ENCODE measurements around the gene DICER1. TPM values are rescaled to one million over a fixed set of nuclear protein-coding genes. Genes with fewer than 3 reads are reported as not detected.

DICER1 gene
- polyA plus RNA-seq, 3 donors, result 26.5 to 38.4 (median 34.7) TPM

- Histone ChIP-seq H3K79me2 (ENCODE audit: insufficient read depth, low read length) (no peaks in the 10 kb centered on the region), H4K20me1 (ENCODE audit: insufficient read depth, low read length) (no peaks in the 10 kb centered on the region), H3K9me3 (replicated peaks in 1 of 2; ENCODE audit: control insufficient read depth in 1 of 2, insufficient read depth in 1 of 2, low read length in 2 of 2) (no peaks in the 10 kb centered on the region), H3K27ac (ENCODE audit: low read depth in 1 of 2, low read length in 2 of 2) (no peak overlapping the region), H3K4me3 (replicated peaks in 1 of 3; ENCODE audit: low read depth in 2 of 3, low read length in 3 of 3) (no peak overlapping the region), H3K27me3 (ENCODE audit: control insufficient read depth in 2 of 2, insufficient read depth in 2 of 2, low read length in 2 of 2) (no peaks in the 10 kb centered on the region), H3K4me2 (replicated peaks; ENCODE audit: extremely low read depth, low read length, poor library complexity, severe bottlenecking) (no peak overlapping the region), H3K36me3 (replicated peaks in 1 of 2; ENCODE audit: control insufficient read depth in 1 of 2, insufficient read depth in 2 of 2, low read length in 2 of 2) (no peaks in the 10 kb centered on the region), H3K9ac (ENCODE audit: insufficient read depth, low read length, poor library complexity, severe bottlenecking) (no peak overlapping the region), H3K4me1 (ENCODE audit: control insufficient read depth in 1 of 2, insufficient read depth in 2 of 2, low read length in 2 of 2) (no peaks in the 10 kb centered on the region), H2AFZ (ENCODE audit: insufficient read depth, low read depth, low read length, poor library complexity, severe bottlenecking) (no peak overlapping the region)
- Mint-ChIP-seq H3K36me3 (no peaks in the 10 kb centered on the region), H3K9me3 (peaks cover 0 to 3% (median 0%) of the 10 kb centered on the region in 7 donors), H3K27ac (no peak overlapping the region), H3K4me1 (no peaks in the 10 kb centered on the region), H3K27me3 (ENCODE audit: low read depth in 3 of 3) (peaks cover 5 to 16% (median 15%) of the 10 kb centered on the region in 3 donors), H3K4me3 (no peak overlapping the region)
- no peak for DNase-seq
- TF ChIP-seq, protein P1, sequence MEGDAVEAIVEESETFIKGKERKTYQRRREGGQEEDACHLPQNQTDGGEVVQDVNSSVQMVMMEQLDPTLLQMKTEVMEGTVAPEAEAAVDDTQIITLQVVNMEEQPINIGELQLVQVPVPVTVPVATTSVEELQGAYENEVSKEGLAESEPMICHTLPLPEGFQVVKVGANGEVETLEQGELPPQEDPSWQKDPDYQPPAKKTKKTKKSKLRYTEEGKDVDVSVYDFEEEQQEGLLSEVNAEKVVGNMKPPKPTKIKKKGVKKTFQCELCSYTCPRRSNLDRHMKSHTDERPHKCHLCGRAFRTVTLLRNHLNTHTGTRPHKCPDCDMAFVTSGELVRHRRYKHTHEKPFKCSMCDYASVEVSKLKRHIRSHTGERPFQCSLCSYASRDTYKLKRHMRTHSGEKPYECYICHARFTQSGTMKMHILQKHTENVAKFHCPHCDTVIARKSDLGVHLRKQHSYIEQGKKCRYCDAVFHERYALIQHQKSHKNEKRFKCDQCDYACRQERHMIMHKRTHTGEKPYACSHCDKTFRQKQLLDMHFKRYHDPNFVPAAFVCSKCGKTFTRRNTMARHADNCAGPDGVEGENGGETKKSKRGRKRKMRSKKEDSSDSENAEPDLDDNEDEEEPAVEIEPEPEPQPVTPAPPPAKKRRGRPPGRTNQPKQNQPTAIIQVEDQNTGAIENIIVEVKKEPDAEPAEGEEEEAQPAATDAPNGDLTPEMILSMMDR (IDR thresholded peaks at IDR 0.05), result no peak
- intact Hi-C loops (cut with micrococcal nuclease), result no loop called here
- 20% methylated on average over 1 of the region's 6 CpGs for WGBS (ENCODE audit: insufficient coverage)
Measured at GRCh38 chr14:95043314-95043713, 114.0 kb downstream of the DICER1 start.

DNA sequence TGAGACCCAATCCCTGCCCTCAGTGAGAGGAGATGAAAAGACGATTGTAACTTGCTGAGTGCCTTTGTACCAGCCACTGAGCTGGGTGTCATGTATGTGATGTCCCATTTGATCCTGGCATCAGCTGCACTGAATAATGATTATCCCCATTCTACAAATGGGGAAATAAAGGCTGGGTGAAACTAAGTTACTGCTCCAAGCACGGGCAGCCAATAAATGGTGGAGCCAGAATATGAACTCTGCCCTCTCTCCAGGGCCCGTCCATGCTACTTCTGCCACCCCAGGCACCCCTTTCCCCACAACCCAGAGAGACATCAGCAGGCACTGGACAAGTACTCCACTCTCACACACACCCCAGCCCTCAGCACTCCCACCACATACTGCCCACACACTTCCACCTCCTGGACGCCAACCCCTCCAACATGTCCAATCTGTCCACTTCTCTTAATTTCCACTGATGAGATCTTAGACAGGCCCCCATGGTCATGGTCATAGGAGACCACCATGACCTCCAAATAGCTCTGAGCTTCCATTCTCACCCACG, 115.8 kb downstream of the DICER1 start:
- no peak overlapping the region for H3K9ac ChIP-seq (ENCODE audit: insufficient read depth, low read length, poor library complexity, severe bottlenecking)
- Mint-ChIP-seq H3K36me3 (no peaks in the 10 kb centered on the region), H3K27me3 (ENCODE audit: low read depth in 3 of 3) (peaks cover 3 to 15% (median 12%) of the 10 kb centered on the region in 3 donors), H3K9me3 (peaks cover 0 to 7% (median 2%) of the 10 kb centered on the region in 7 donors), H3K4me1 (no peaks in the 10 kb centered on the region), H3K4me3 (no peak overlapping the region), H3K27ac (no peak overlapping the region)
- WGBS (ENCODE audit: insufficient coverage), result 93% methylated on average over 4 of the region's 5 CpGs
- no peaks in the 10 kb centered on the region for H3K27me3 ChIP-seq (ENCODE audit: control insufficient read depth in 2 of 2, insufficient read depth in 2 of 2, low read length in 2 of 2)
- no peak overlapping the region for H3K4me2 ChIP-seq (replicated peaks; ENCODE audit: extremely low read depth, low read length, poor library complexity, severe bottlenecking)
- TF ChIP-seq, protein P1 (IDR thresholded peaks at IDR 0.05), result no peak
- no peak overlapping the region for H3K27ac ChIP-seq (ENCODE audit: low read depth in 1 of 2, low read length in 2 of 2)
- H4K20me1 ChIP-seq (ENCODE audit: insufficient read depth, low read length), result no peaks in the 10 kb centered on the region
- H3K4me1 ChIP-seq (ENCODE audit: control insufficient read depth in 1 of 2, insufficient read depth in 2 of 2, low read length in 2 of 2), result no peaks in the 10 kb centered on the region
- DNase-seq, result no peak
- no peak overlapping the region for H2AFZ ChIP-seq (ENCODE audit: insufficient read depth, low read depth, low read length, poor library complexity, severe bottlenecking)
- intact Hi-C loops (cut with micrococcal nuclease), result no loop called here
- H3K4me3 ChIP-seq (replicated peaks in 1 of 3; ENCODE audit: low read depth in 2 of 3, low read length in 3 of 3), result no peak overlapping the region
- no peaks in the 10 kb centered on the region for H3K79me2 ChIP-seq (ENCODE audit: insufficient read depth, low read length)
- no peaks in the 10 kb centered on the region for H3K9me3 ChIP-seq (replicated peaks in 1 of 2; ENCODE audit: control insufficient read depth in 1 of 2, insufficient read depth in 1 of 2, low read length in 2 of 2)
- H3K36me3 ChIP-seq (replicated peaks in 1 of 2; ENCODE audit: control insufficient read depth in 1 of 2, insufficient read depth in 2 of 2, low read length in 2 of 2), result no peaks in the 10 kb centered on the region

Measured in CD14-positive monocyte (primary cell).